ENCODE results near the gene PRKAB2.

- TF ChIP-seq CTCF (IDR thresholded peaks at IDR 0.05; ENCODE audit: low read depth, low read length, missing input control), result no peak
- TF ChIP-seq YY1 (IDR thresholded peaks at IDR 0.05), result no peak
- TF ChIP-seq GABPA (IDR thresholded peaks at IDR 0.05 in 1 of 2, conservative IDR thresholded peaks at IDR 0.05 in 1 of 2), result no peak
Measured at GRCh38 chr1:147201786-147202185, 29.5 kb upstream of the PRKAB2 start.
